ENCODE measurements around the gene IGSF8. TPM values are rescaled to one million over a fixed set of nuclear protein-coding genes. Genes with fewer than 3 reads are reported as not detected.

The IGSF8 gene
- polyA plus RNA-seq, 1 of the 3 experiments (the other 2 are of a cell fraction) = 67.9 TPM

DNA sequence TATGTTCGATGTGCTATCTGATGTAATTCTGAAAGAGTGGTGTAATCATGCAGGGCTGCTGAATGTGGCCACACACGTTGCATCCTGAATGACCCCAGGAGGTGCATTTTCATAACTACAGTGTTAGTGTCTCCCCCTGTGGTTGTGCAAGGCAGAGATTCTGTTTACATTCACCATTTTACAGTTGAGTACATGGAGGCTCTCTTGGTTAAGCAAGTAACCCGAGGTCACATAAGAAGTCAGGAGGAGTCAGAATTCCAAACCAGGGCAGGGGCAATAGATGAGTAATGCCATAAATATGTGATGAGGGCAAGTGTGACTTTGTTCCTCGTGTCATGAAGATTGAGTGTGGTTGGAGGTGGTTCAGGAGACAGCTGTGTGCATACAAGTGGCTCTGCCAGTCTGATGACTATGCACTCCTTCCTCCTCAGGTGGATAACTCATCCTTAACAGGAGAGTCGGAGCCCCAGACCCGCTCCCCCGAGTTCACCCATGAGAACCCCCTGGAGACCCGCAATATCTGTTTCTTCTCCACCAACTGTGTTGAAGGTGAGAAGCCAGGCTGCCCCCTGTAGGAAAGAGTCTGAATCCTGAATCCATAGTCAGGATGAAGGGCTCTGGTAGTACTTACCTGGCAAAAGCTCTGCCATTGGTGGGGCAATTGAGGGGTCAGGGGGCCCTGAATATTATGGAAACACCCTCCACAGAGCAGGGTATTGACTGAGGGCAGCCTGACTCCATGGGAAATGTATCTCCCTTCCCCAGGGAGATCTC lies 26.5 kb upstream of the IGSF8 start:
- H3K9me2 ChIP-seq = no peaks in the 10 kb centered on the region
- H3K27me3 ChIP-seq (ENCODE audit: insufficient read depth) = no peaks in the 10 kb centered on the region
- no peak overlapping the region for H2AFZ ChIP-seq (ENCODE audit: low read depth)
- no peak overlapping the region for H3K4me2 ChIP-seq
- H3F3A ChIP-seq (replicated peaks; ENCODE audit: insufficient read depth) = no peaks in the 10 kb centered on the region
- H3K79me2 ChIP-seq (ENCODE audit: insufficient read depth) = no peaks in the 10 kb centered on the region
- H3K4me1 ChIP-seq (ENCODE audit: control insufficient read depth in 1 of 2, insufficient read depth in 2 of 2, low read depth in 1 of 2, low read length in 1 of 2) = peaks cover 0 to 8% of the 10 kb centered on the region in 2 experiments; a peak in 1 of 4 replicates
- no peak overlapping the region for H3K27ac ChIP-seq (ENCODE audit: low read depth in 2 of 2, low read length in 1 of 2)
- no peaks in the 10 kb centered on the region for H3K9me3 ChIP-seq
- ChIA-PET POLR2A (no interaction called here), CTCF (interaction anchor here (0.7 to 1.6 kb wide), 4 partner anchors 23 to 252 kb away, joined by 3 read pairs; no protein-coding TSS in a partner anchor)
- 51% methylated on average over 8 of the region's 8 CpGs for WGBS (ENCODE audit: low lambda C conversion rate)
- no peak overlapping the region for H3K9ac ChIP-seq
- no peak overlapping the region for H3K4me3 ChIP-seq (ENCODE audit: low read depth in 2 of 2, low read length in 1 of 2)
- no peaks in the 10 kb centered on the region for H3K36me3 ChIP-seq (replicated peaks in 1 of 2; ENCODE audit: control insufficient read depth in 1 of 2, insufficient read depth in 2 of 2, low read length in 1 of 2)
- TF ChIP-seq SMC3 (IDR thresholded peaks at IDR 0.05; ENCODE audit: low read depth, low read length) = no peak
- TF ChIP-seq MEF2A (IDR thresholded peaks at IDR 0.05; ENCODE audit: borderline replicate concordance, low read depth) = no peak
- no peak for TF ChIP-seq RFX5 (IDR thresholded peaks at IDR 0.05; ENCODE audit: low read length)
- no peak for TF ChIP-seq EP300 (IDR thresholded peaks at IDR 0.05; ENCODE audit: borderline replicate concordance in 1 of 2, low read depth in 1 of 2, low read length in 1 of 2)
- TF ChIP-seq JUND (IDR thresholded peaks at IDR 0.05) = peak; percentile 33; the same call in 1 of the 2 replicates
- no peak for TF ChIP-seq FOXM1 (IDR thresholded peaks at IDR 0.05; ENCODE audit: low read depth)
- TF ChIP-seq USF2 (IDR thresholded peaks at IDR 0.05; ENCODE audit: borderline replicate concordance, low read depth, low read length) = no peak
- TF ChIP-seq GATA2 (CRISPR knock-in tag; IDR thresholded peaks at IDR 0.05) = no peak
- peak; percentile 65 for TF ChIP-seq PBX3 (IDR thresholded peaks at IDR 0.05)
- TF ChIP-seq TEAD4 (IDR thresholded peaks at IDR 0.05; ENCODE audit: borderline replicate concordance, insufficient read depth) = no peak
- TF ChIP-seq SIN3A (IDR thresholded peaks at IDR 0.05; ENCODE audit: borderline replicate concordance, low read depth, low read length) = no peak
- TF ChIP-seq, protein P1, sequence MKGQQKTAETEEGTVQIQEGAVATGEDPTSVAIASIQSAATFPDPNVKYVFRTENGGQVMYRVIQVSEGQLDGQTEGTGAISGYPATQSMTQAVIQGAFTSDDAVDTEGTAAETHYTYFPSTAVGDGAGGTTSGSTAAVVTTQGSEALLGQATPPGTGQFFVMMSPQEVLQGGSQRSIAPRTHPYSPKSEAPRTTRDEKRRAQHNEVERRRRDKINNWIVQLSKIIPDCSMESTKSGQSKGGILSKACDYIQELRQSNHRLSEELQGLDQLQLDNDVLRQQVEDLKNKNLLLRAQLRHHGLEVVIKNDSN (IDR thresholded peaks at IDR 0.05; ENCODE audit: borderline replicate concordance, low read depth) = no peak
- TF ChIP-seq RXRA (IDR thresholded peaks at IDR 0.05; ENCODE audit: borderline replicate concordance, low read depth) = no peak
- no peak for TF ChIP-seq NRF1 (IDR thresholded peaks at IDR 0.05; ENCODE audit: low read depth, low read length)
- TF ChIP-seq FOXJ3 (CRISPR knock-in tag; IDR thresholded peaks at IDR 0.05) = no peak
- no peak for TF ChIP-seq GABPA (IDR thresholded peaks at IDR 0.05; ENCODE audit: low read depth)
- no peak for TF ChIP-seq TAF1 (IDR thresholded peaks at IDR 0.05; ENCODE audit: borderline replicate concordance, low read depth, low read length)
- TF ChIP-seq FOSL2 (IDR thresholded peaks at IDR 0.05; ENCODE audit: borderline replicate concordance, low read depth) = no peak
- DNase-seq = no peak
- H4K20me1 ChIP-seq (ENCODE audit: insufficient read depth) = no peaks in the 10 kb centered on the region

All from SK-N-SH (cell line).